Astrocyte (in vitro differentiated cells and primary cell): ENCODE measurements around the gene C19orf85. TPM values are rescaled to one million over a fixed set of nuclear protein-coding genes. Genes with fewer than 3 reads are reported as not detected.

Experiments
- DNase-seq: peaks from one replicate; pipeline ENCODE4 v3.0.0-alpha.2; 2010; ENCODE audit warnings: low read depth
- FAIRE-seq: peaks from 2 replicates; lab custom pipeline; 2011; peaks lifted over from hg19 to GRCh38; lab: Jason Lieb, UNC
- H2AFZ ChIP-seq: 2 replicates; pipeline ENCODE4 v1.6.0; 2012; ENCODE audit warnings: low read depth, low read length, inconsistent platforms
- H3K27ac ChIP-seq: 2 replicates; pipeline ENCODE4 v1.5.1; 2011; ENCODE audit warnings: low read depth, low read length, inconsistent platforms
- H3K27me3 ChIP-seq: 2 replicates; pipeline ENCODE4 v1.6.0; 2011; ENCODE audit warnings: low read length, inconsistent platforms; ENCODE audit not compliant: insufficient read depth
- H3K36me3 ChIP-seq: 2 replicates; pipeline ENCODE4 v1.5.1; 2011; ENCODE audit warnings: low read length, inconsistent platforms; ENCODE audit not compliant: insufficient read depth
- H3K4me1 ChIP-seq: 2 replicates; pipeline ENCODE4 v1.5.1; 2011; ENCODE audit warnings: low read length, inconsistent platforms; ENCODE audit not compliant: insufficient read depth
- H3K4me2 ChIP-seq: 2 replicates; pipeline ENCODE4 v1.6.0; 2012; ENCODE audit warnings: low read length, inconsistent platforms
- H3K4me3 ChIP-seq: 2 replicates; pipeline ENCODE4 v1.5.1; 2011; ENCODE audit warnings: low read depth, mild to moderate bottlenecking, low read length, inconsistent platforms; ENCODE audit not compliant: insufficient read depth
- H3K79me2 ChIP-seq: 2 replicates; pipeline ENCODE4 v1.6.0; 2012; ENCODE audit warnings: mild to moderate bottlenecking, low read length, inconsistent platforms; ENCODE audit not compliant: insufficient read depth
- H3K9ac ChIP-seq: 2 replicates; pipeline ENCODE4 v1.6.0; 2012; ENCODE audit warnings: mild to moderate bottlenecking, low read length, inconsistent platforms
- H3K9me3 ChIP-seq: 2 replicates; pipeline ENCODE4 v1.5.1; 2012; ENCODE audit warnings: low read depth, mild to moderate bottlenecking, low read length, inconsistent platforms; ENCODE audit not compliant: insufficient read depth
- H4K20me1 ChIP-seq: 2 replicates; pipeline ENCODE4 v1.6.0; 2012; ENCODE audit warnings: low read length, inconsistent platforms; ENCODE audit not compliant: insufficient read depth
- H3K27ac Mint-ChIP-seq: one replicate; pipeline ENCODE4 v1.8.0; 2021; ENCODE audit warnings: mild to moderate bottlenecking, mixed read lengths; ENCODE audit not compliant: unreplicated experiment
- H3K27me3 Mint-ChIP-seq: one replicate; pipeline ENCODE4 v1.8.0; 2021; ENCODE audit warnings: low read depth, mixed read lengths; ENCODE audit not compliant: unreplicated experiment
- H3K36me3 Mint-ChIP-seq: one replicate; pipeline ENCODE4 v1.8.0; 2021; ENCODE audit warnings: low read depth, mixed read lengths; ENCODE audit not compliant: unreplicated experiment
- H3K4me1 Mint-ChIP-seq: one replicate; pipeline ENCODE4 v1.8.0; 2021; ENCODE audit warnings: low read depth, mixed read lengths; ENCODE audit not compliant: unreplicated experiment
- H3K4me3 Mint-ChIP-seq: one replicate; pipeline ENCODE4 v1.8.0; 2021; ENCODE audit warnings: mild to moderate bottlenecking, moderate library complexity, mixed read lengths; ENCODE audit not compliant: unreplicated experiment
- H3K9me3 Mint-ChIP-seq: one replicate; pipeline ENCODE4 v1.8.0; 2021; ENCODE audit warnings: mild to moderate bottlenecking, mixed read lengths; ENCODE audit not compliant: unreplicated experiment
- EZH2 ChIP-seq: IDR thresholded peaks from 2 replicates; pipeline ENCODE4 v1.6.1; 2012; ENCODE audit warnings: mild to moderate bottlenecking, low read length, inconsistent platforms; ENCODE audit not compliant: insufficient read depth
- total RNA-seq: library from RNA; stranded (reverse); gene quantifications from 2 replicates; pipeline ENCODE4 v1.2.1, GENCODE V29; 2021
- TF ChIP-seq, protein P1 (sequence below): IDR thresholded peaks from 2 replicates; pipeline ENCODE4 v1.5.1; 2011; ENCODE audit warnings: low read depth, mild to moderate bottlenecking, inconsistent platforms, low read length, moderate library complexity; ENCODE audit not compliant: insufficient read depth

Gene C19orf85
- total RNA-seq, 1 donor from 2014 or later: not detected

DNA sequence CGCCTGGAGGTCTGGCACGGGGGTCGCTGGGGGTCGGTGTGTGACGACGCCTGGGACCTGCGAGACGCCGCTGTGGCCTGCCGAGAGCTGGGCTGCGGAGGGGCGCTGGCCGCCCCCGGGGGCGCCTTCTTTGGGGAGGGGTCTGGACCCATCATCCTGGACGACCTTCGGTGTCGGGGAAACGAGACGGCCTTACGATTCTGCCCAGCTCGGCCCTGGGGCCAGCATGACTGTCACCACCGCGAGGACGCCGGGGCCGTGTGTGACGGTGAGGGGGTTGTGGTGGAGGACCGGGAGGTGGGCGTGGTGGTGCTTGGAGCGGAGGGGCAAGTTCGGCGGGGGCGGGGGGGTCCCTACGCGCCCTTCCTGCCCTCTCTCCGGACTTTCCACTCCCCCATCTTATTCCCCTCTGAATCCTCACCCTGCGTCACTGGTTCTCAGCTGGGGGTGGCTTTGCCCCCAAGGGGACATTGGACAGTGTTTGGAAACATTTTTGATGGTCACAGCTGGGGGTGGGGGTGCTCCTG is 29.2 kb upstream of the C19orf85 start:
- H3K36me3 Mint-ChIP-seq: peaks cover 8% of the 10 kb centered on the region
- Histone ChIP-seq H3K27ac (peak overlapping the region; percentile 12), H3K79me2 (no peaks in the 10 kb centered on the region), H3K27me3 (no peaks in the 10 kb centered on the region), H3K4me3 (peak overlapping the region; percentile 1), H3K4me2 (peak overlapping the region; percentile 76), H2AFZ (peak overlapping the region; percentile 53), H3K4me1 (peaks cover 28% of the 10 kb centered on the region), H3K9me3 (no peaks in the 10 kb centered on the region), H3K9ac (peak overlapping the region; percentile 46), H4K20me1 (no peaks in the 10 kb centered on the region), H3K36me3 (no peaks in the 10 kb centered on the region)
- no peaks in the 10 kb centered on the region for H3K27me3 Mint-ChIP-seq
- no peaks in the 10 kb centered on the region for H3K9me3 Mint-ChIP-seq
- H3K4me3 Mint-ChIP-seq: no peak overlapping the region
- H3K4me1 Mint-ChIP-seq: peaks cover 10% of the 10 kb centered on the region
- no peak for TF ChIP-seq EZH2
- no peak overlapping the region for H3K27ac Mint-ChIP-seq
- FAIRE-seq (no peak), DNase-seq (no peak)

DNA sequence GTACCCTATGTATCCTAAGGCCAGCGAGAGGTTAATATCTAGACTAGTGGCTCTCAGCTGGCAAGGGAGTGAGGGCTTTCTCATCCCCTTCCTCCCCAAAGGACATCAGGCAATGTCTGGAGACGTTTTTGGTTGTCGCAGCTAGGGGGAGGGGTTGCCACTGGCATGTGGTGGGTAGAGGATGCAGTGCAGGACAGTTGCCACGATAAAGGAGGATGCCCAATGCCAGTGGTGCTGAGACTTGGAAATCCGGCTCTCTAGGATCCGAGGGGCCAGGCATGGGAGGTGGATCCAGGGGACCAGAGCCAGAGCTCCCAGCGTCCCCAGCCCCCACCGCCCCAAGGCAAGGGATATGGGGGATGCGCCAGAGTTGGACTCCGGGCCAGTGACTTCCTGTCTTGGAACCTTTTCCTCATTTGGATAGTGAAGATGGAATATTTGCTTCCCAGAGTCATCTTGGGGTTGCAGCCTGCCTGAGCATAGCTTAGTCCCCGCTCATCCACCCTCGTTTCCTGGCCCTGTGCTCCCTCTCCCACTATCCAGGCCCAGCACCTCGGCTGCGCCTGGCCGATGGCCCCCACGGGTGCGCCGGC is 28.6 kb upstream of the C19orf85 start:
- H3K27ac ChIP-seq: peak overlapping the region; percentile 12
- H3K4me2 ChIP-seq: peak overlapping the region; percentile 76

GRCh38 chr19:55492362-55492944 is 27.9 kb upstream of the C19orf85 start:
- H3K27ac Mint-ChIP-seq: no peak overlapping the region

More for the DNA sequence above, 28.6 kb upstream of the C19orf85 start:
- Histone ChIP-seq H3K79me2 (no peaks in the 10 kb centered on the region), H4K20me1 (no peaks in the 10 kb centered on the region), H3K9ac (no peak overlapping the region), H3K27me3 (no peaks in the 10 kb centered on the region), H2AFZ (no peak overlapping the region), H3K36me3 (no peaks in the 10 kb centered on the region), H3K4me1 (peaks cover 32% of the 10 kb centered on the region), H3K9me3 (no peaks in the 10 kb centered on the region), H3K4me3 (peak overlapping the region; percentile 1)
- TF ChIP-seq EZH2: no peak
- TF ChIP-seq, protein P1, sequence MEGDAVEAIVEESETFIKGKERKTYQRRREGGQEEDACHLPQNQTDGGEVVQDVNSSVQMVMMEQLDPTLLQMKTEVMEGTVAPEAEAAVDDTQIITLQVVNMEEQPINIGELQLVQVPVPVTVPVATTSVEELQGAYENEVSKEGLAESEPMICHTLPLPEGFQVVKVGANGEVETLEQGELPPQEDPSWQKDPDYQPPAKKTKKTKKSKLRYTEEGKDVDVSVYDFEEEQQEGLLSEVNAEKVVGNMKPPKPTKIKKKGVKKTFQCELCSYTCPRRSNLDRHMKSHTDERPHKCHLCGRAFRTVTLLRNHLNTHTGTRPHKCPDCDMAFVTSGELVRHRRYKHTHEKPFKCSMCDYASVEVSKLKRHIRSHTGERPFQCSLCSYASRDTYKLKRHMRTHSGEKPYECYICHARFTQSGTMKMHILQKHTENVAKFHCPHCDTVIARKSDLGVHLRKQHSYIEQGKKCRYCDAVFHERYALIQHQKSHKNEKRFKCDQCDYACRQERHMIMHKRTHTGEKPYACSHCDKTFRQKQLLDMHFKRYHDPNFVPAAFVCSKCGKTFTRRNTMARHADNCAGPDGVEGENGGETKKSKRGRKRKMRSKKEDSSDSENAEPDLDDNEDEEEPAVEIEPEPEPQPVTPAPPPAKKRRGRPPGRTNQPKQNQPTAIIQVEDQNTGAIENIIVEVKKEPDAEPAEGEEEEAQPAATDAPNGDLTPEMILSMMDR: no peak
- Mint-ChIP-seq H3K27me3 (no peaks in the 10 kb centered on the region), H3K36me3 (peaks cover 8% of the 10 kb centered on the region), H3K4me3 (no peak overlapping the region), H3K4me1 (peaks cover 10% of the 10 kb centered on the region), H3K9me3 (no peaks in the 10 kb centered on the region), H3K27ac (no peak overlapping the region)
- peak; percentile 24 for DNase-seq
- no peak for FAIRE-seq

More at GRCh38 chr19:55492362-55492944, 27.9 kb upstream of the C19orf85 start:
- H3K4me3 Mint-ChIP-seq: no peak overlapping the region
- no peaks in the 10 kb centered on the region for H3K9me3 ChIP-seq
- H3K9ac ChIP-seq: no peak overlapping the region
- H3K4me1 ChIP-seq: peaks cover 38% of the 10 kb centered on the region
- TF ChIP-seq, protein P1: no peak
- TF ChIP-seq EZH2: no peak
- H3K27me3 Mint-ChIP-seq: no peaks in the 10 kb centered on the region
- no peaks in the 10 kb centered on the region for H3K27me3 ChIP-seq
- no peak for DNase-seq
- no peak overlapping the region for H3K4me2 ChIP-seq
- H3K27ac ChIP-seq: no peak overlapping the region
- H3K4me3 ChIP-seq: no peak overlapping the region
- peaks cover 12% of the 10 kb centered on the region for H3K4me1 Mint-ChIP-seq
- no peaks in the 10 kb centered on the region for H3K36me3 ChIP-seq
- no peak overlapping the region for H2AFZ ChIP-seq
- H3K79me2 ChIP-seq: no peaks in the 10 kb centered on the region
- no peaks in the 10 kb centered on the region for H4K20me1 ChIP-seq
- no peak for FAIRE-seq
- H3K9me3 Mint-ChIP-seq: no peaks in the 10 kb centered on the region
- H3K36me3 Mint-ChIP-seq: peaks cover 6% of the 10 kb centered on the region
